Lower lobe of right lung (tissue), 2 donors: Measurements from ENCODE around the gene SLC41A3. TPM values are rescaled to one million over a fixed set of nuclear protein-coding genes. Genes with fewer than 3 reads are reported as not detected.
A peak's percentile ranks its signal among the peaks of the same experiment; 100 is the strongest.

ENCODE experiments used
- ATAC-seq, 2 donors: fragments of 200-7000 bp; cut with Tn5 transposase; one replicate each; pipeline ENCODE4 v1.9.1; 2020 to 2022; ENCODE audit warnings: mild to moderate bottlenecking in 2 of 2, moderate library complexity in 2 of 2
- DNase-seq: peaks from one replicate; pipeline ENCODE4 v3.0.0-alpha.2; 2020
- H3K27ac ChIP-seq: fragments of 200-600 bp; one replicate; pipeline ENCODE4 v1.8.0; 2022
- H3K27me3 ChIP-seq: fragments of 200-600 bp; one replicate; pipeline ENCODE4 v1.8.0; 2022; ENCODE audit warnings: low read depth
- H3K36me3 ChIP-seq: fragments of 200-600 bp; one replicate; pipeline ENCODE4 v1.8.0; 2022; ENCODE audit warnings: mild to moderate bottlenecking
- H3K4me1 ChIP-seq: fragments of 200-600 bp; one replicate; pipeline ENCODE4 v1.8.0; 2022
- H3K4me3 ChIP-seq: fragments of 200-600 bp; one replicate; pipeline ENCODE4 v1.8.0; 2022; ENCODE audit warnings: mild to moderate bottlenecking
- H3K9me3 ChIP-seq: fragments of 200-600 bp; one replicate; pipeline ENCODE4 v1.8.0; 2022
- intact Hi-C: fragments of 100-400 bp; cut with DNase I; formaldehyde crosslinking; loops from one replicate; pipeline ENCODE4 v1.11.0; 2022
- total RNA-seq: library from RNA; stranded (reverse); fragmentation: NEBNext Ultra II Directional; extraction: Animal tissue kit (Norgen Biotek cat#: 25700); gene quantifications from one replicate; pipeline ENCODE4 v1.2.1, GENCODE V29; 2021
- TF ChIP-seq, protein P1 (sequence below): fragments of 200-600 bp; IDR thresholded peaks from one replicate; pipeline ENCODE4 v1.8.0; 2022; ENCODE audit warnings: antibody characterized with exemption, mild to moderate bottlenecking
- donor health status: DM: no; HTN: yes; CAD: no; lungs with severe emphysema.

Gene SLC41A3
- total RNA-seq, 1 donor from 2014 or later, result 36.2 TPM

DNA sequence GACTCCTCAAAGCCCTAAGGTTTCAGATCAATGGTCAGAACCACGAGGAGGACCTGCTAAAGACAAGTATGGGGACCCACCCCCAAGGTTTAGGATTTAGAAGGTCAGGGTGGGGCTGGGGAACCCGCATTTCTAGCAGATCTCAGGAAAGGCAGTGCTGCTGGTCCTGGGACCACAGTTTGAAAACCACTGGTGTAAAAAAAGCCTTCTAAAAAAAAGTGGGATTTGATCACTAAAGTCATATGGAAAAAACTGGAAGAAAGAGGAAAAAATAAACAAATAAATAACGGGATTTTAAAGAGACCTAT lies 832 bp downstream of the SLC41A3 start:
- Histone ChIP-seq H3K9me3 (no peaks in the 10 kb centered on the region), H3K27me3 (no peaks in the 10 kb centered on the region), H3K36me3 (no peaks in the 10 kb centered on the region), H3K4me1 (peaks cover 12% of the 10 kb centered on the region), H3K27ac (peak overlapping the region; percentile 91), H3K4me3 (peak overlapping the region; percentile 71)
- ATAC-seq (no peak), DNase-seq (no peak)
- TF ChIP-seq, protein P1, sequence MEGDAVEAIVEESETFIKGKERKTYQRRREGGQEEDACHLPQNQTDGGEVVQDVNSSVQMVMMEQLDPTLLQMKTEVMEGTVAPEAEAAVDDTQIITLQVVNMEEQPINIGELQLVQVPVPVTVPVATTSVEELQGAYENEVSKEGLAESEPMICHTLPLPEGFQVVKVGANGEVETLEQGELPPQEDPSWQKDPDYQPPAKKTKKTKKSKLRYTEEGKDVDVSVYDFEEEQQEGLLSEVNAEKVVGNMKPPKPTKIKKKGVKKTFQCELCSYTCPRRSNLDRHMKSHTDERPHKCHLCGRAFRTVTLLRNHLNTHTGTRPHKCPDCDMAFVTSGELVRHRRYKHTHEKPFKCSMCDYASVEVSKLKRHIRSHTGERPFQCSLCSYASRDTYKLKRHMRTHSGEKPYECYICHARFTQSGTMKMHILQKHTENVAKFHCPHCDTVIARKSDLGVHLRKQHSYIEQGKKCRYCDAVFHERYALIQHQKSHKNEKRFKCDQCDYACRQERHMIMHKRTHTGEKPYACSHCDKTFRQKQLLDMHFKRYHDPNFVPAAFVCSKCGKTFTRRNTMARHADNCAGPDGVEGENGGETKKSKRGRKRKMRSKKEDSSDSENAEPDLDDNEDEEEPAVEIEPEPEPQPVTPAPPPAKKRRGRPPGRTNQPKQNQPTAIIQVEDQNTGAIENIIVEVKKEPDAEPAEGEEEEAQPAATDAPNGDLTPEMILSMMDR, result no peak
- intact Hi-C loops, result no loop called here

DNA sequence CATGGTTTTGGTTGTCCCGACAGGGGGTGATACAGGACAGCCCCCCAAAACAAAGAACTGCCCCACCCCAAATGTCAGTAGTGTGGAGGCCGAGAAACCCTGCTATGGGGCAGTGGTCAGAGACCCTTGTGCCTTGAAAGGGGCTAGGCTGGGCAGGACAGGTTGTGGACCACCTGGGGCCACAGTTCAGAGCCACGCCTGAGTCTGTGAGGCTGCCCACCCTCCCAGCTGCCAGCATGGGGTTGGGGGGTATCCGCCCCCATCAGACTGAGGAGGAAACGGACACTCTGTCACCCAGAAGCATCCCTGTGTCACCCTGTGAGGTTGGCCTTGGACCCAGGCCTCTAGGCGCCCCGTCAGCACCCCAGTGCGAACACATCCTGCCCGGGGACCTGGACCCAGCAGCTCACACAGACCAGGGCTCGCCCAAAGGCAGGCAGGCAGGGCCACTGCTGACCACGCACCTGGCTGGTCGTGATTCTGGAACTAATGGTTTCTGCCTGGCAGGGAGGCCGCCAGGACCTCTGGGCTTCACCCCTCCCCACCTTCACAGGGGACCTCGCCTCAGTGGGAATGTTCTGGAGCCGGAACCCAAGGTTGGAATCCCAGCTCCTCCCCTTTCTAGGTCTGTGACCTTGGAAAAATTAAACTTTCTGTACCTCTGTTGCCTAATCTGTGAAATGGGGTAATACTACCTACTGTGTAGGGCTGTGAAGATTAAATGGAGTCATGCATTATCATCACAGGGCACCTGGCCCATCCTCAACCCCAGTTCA lies 1.4 kb downstream of the SLC41A3 start:
- Histone ChIP-seq H3K36me3 (no peaks in the 10 kb centered on the region), H3K4me3 (peak overlapping the region; percentile 71), H3K27me3 (no peaks in the 10 kb centered on the region), H3K9me3 (no peaks in the 10 kb centered on the region), H3K27ac (no peak overlapping the region), H3K4me1 (peaks cover 12% of the 10 kb centered on the region)
- DNase-seq, result no peak
- TF ChIP-seq, protein P1, result no peak
- intact Hi-C loops, result no loop called here
- no peak for ATAC-seq

DNA sequence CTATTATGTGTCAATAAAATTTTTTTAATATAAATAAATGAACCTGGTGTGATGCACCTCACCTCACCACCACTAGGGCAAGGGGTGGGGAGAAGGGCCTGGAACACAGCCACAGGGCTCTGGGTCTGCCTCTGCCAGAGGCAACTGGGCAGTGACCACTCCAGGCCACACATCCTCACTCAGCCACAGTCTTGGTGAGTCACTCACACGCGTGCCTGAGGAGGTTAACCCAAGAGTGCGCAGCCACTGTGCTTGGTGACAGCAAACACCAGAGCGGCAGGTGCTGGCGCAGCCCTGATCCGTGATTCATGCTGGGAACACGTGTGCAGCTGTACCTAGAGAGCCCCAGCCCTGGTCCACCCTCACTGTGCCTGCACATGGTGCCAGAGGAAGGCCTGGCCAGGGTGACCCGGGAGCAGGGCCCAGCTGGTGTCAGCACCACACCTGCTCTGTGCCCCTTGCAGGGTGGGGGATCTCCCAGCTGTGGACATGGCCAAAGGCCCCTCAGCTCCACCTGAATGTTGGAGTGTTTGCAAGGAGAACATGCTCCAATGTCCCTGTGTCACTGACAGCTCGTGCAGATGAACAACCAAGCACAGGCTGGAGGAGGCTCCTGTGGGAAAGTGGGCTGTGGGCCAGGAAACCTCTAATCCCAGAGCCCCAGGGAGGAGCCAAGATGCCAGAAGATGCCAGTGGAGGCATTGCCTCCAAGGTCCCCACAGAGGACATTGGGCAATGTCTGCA lies 2.1 kb downstream of the SLC41A3 start:
- TF ChIP-seq, protein P1, result peak; percentile 32
- ATAC-seq (peak in 1 of 2 donors; percentile 3), DNase-seq (no peak)
- intact Hi-C loops, result no loop called here
- no peaks in the 10 kb centered on the region for H3K9me3 ChIP-seq
- no peaks in the 10 kb centered on the region for H3K36me3 ChIP-seq
- H3K4me1 ChIP-seq, result peaks cover 12% of the 10 kb centered on the region
- H3K27ac ChIP-seq, result no peak overlapping the region
- no peak overlapping the region for H3K4me3 ChIP-seq
- no peaks in the 10 kb centered on the region for H3K27me3 ChIP-seq

DNA sequence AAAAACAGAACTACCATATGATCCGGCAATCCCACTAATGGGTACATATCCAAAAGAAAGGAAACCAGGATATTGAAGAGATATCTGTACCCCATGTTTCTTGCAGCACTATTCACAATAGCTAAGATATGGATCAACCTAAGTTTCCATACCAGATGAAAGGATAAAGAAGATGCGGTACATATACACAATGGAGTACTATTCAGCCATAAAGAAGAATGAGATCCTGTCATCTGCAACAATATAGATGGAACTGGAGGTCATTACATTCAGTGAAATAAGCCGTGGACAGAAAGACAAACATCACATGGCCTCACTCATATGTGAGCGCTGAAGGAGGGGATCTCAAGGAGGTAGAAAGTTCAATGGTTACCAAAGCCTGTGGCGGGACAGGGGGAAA lies 3.0 kb downstream of the SLC41A3 start:
- Histone ChIP-seq H3K4me3 (no peak overlapping the region), H3K27me3 (no peaks in the 10 kb centered on the region), H3K27ac (no peak overlapping the region), H3K9me3 (no peaks in the 10 kb centered on the region), H3K36me3 (no peaks in the 10 kb centered on the region), H3K4me1 (peaks cover 12% of the 10 kb centered on the region)
- ATAC-seq, result no peak
- TF ChIP-seq, protein P1, result no peak
- no peak for DNase-seq
- intact Hi-C loops, result no loop called here

DNA sequence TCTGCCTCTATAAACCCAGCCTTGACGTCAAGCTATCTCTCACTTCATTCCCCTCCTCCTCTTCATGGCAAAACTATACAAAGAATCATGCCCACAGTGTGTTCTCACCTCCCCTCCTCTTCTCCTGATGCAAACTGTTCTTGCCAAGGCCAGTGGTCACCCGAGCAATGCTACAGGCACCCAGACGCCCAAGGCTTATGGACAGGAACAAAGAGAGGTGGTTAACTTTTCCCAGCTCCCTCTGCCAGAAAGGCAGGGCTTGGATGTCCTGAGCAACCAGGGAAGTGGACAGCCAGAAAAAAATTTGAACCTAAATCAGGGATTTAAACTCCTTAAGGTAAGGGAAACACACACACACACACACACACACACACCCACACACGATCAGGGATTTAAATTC lies 5.1 kb downstream of the SLC41A3 start:
- H3K4me1 ChIP-seq, result peaks cover 8% of the 10 kb centered on the region
- DNase-seq, result no peak
- intact Hi-C loops, result no loop called here
- no peak overlapping the region for H3K27ac ChIP-seq
- H3K36me3 ChIP-seq, result no peaks in the 10 kb centered on the region
- TF ChIP-seq, protein P1, result no peak
- no peak overlapping the region for H3K4me3 ChIP-seq
- H3K9me3 ChIP-seq, result no peaks in the 10 kb centered on the region
- ATAC-seq, result no peak
- H3K27me3 ChIP-seq, result no peaks in the 10 kb centered on the region
